GM21528 (cell line): Measurements from ENCODE around the gene HID1.

Experiments
- ATAC-seq: cut with Tn5 transposase; IDR thresholded peaks from one replicate; pipeline ENCODE4 v1.9.1; 2021; ENCODE audit warnings: mild to moderate bottlenecking, moderate library complexity; ENCODE audit not compliant: unreplicated experiment, low FRiP score

Gene HID1

DNA sequence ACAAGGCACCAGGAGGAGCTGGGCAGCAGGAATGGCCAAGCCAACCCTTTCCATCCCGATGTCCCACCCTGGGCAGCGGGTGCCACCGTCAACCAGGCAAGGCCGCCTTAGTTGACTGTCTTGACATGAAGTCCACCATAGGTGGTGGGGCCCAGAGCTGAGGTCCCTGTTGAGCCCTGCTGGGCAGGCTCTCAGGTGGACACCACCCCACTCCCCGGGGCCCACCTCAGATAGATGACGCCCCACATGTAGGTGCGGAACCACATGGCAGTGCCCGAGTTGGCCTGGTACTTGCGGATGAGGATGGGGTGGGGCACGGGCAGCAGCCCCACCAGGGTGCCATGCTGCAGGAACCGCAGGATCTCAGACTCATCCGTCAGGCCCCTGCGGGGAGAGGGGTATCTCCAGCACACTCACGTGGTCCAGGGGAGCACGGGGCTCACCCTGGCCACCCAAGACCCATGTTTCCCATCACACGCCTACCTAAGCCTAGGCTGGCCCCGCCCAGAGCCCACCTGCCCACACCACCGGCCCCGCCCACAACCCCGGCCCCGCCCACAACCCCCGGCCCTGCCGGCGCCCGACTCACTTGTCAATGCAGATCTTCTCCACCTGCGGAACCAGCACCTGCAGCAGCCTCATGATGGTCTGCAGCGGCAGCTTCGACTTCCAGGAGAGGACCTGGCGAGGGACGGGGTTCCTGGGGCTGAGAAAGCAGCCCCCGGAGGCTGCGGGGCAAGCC is 20.7 kb downstream of the HID1 start:
- no peak for ATAC-seq

GRCh38 chr17:74951065-74951464 is 21.5 kb downstream of the HID1 start:
- ATAC-seq: no peak

- ATAC-seq: no peak
These were observed 22.4 kb downstream of the HID1 start for GRCh38 chr17:74950207-74950606.

DNA sequence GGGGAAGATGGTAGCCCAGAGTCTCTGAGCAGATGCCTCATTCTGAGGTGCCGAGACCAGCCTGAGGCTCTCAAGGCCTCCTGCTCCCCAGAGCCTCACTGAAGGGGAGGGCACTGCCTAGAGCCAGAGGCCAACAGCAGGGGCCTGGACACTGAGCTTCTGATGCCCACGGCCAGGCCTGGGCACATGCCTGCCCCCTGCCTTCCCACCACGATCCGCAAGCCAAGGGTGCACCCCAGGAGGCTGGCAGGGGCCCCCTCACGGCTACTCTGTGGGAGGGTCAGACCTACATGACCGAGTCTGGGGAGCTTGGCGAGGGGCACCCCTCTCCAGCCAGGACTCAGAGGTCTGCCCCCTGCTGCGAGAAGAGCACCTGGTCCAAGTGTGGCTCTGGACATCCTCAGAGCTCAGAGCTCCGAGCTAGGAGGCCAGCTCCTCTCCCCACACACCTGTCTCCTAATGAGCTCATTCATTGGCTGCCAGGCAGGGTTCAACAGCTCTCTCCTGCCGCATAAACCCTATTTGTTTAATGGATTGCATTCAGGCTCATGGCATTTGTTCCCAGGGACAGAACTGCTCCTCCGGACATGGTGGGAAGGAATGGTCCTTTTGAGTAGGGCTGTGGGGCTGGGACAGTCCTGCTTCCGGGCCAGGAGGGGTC is 23.0 kb downstream of the HID1 start:
- ATAC-seq: no peak

GRCh38 chr17:74947041-74947754 is 25.4 kb downstream of the HID1 start:
- ATAC-seq: no peak

GRCh38 chr17:74946641-74947040 is 25.9 kb downstream of the HID1 start:
- no peak for ATAC-seq

DNA sequence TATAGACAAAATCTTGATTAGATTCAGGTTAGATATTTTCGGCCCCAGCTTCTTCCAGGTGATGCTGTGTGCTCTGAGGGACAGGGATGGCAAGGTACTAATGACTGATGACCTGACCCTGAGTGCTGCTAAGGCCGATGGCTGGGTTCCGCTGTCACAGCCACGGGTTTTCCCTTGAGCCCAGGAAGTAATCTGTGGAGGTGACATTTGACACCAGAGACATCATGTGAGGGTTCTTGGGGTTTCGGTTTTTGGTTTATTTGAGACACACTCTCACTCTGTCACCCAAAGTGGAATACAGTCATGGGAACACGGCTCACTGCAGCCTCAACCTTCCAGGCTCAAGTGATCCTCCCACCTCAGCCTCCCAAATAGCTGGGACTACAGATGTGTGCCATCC is 27.0 kb downstream of the HID1 start:
- ATAC-seq: no peak

- no peak for ATAC-seq
These were observed 28.6 kb downstream of the HID1 start for GRCh38 chr17:74943808-74944522.

- ATAC-seq: no peak
These were observed 31.3 kb downstream of the HID1 start for GRCh38 chr17:74941128-74941725.

GRCh38 chr17:74939534-74939933 is 33.0 kb downstream of the HID1 start:
- no peak for ATAC-seq

GRCh38 chr17:74938194-74938950 is 34.2 kb downstream of the HID1 start:
- ATAC-seq: no peak

GRCh38 chr17:74937064-74938051 is 35.2 kb downstream of the HID1 start:
- no peak for ATAC-seq

- ATAC-seq: no peak
These were observed 36.1 kb downstream of the HID1 start for GRCh38 chr17:74936470-74936799.

DNA sequence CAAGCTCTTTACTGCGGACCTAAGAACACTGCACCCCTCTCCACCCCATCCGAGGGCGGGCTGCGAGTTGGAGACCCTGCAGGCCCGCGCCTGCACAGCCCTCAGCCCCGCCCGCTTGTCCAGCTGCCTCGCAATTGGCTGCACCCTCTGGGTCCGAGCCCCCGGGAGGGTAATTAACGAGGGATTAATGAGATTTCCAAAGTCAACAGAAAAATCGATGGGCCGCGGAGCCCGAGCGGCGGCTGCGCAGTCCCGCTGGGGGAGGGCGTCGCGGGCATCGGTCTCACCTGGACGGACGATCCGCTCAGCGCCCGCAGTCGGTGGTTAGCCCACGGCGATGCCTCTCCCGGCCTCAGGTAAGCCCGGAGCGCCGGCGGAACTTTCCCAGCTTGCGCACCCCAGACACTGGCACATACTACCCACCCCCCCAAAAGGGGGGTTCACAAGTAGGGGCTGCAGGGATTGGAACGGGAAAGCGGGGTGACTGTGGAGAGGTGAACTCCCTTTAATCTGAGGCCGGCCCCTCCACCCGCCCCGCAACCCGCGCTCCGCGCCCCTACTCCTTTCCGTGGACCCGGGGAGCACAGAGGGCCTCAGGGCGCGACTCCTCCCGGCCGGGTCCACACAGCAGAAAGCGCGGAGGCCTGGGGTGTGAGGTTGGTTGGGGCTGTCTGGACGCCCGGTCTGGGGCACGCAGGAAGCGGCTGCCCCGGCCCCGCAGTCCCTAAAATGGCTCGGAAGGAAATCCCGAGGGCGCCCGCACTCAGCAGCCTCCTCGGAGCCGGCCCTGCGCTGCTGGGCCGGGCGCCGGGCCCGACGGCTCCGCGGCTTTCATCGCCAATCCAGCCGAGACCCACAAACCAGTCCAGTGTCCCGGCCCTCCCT is 36.7 kb downstream of the HID1 start, which contains the start of gene OTOP3:
OTOP3 (plus strand) TSS at position 314 of the 885 bp plus-strand sequence; CDS start at position 338, 24 bp downstream.
- no peak for ATAC-seq

DNA sequence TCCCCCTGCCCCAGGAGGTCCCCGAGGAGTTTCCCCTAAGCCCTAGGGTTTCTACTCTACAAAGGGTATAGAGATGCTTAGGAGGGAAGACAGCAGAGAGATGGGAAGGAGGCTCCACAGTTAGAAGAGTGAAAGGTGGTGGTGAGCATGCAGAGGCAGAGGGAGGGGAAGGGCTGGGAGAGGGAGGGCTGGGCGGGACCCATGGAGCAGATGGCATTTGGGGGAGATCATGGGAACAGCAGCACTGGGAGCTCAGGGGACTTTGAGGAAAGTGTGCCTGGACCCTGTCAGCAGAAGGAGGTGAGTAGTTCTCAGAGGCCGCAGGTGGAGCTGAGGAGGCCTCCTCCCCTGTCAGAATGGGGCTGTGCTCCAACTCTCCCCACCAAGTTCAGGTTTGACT is 37.5 kb downstream of the HID1 start:
- no peak for ATAC-seq

GRCh38 chr17:74930535-74931036 is 42.0 kb downstream of the HID1 start:
- no peak for ATAC-seq

DNA sequence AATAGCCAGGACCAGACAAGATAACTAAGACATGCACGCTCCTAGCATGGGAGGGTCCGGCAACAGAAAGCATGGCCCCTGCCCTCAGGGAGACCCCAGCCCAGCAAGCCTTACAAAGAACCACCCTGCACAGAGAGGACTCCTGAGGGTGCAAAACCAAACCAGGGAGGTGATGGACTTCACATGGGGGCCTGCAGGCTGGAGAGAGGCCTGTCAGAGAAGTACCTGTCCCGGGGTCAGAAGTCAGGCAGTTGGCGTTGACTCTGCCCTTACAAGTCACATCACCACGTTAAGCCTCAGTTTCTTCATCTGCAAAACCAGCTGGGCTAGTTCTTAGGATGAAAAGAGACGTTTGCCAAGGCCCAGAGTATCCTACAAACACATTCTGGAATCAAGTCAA is 43.8 kb downstream of the HID1 start:
- ATAC-seq: no peak

DNA sequence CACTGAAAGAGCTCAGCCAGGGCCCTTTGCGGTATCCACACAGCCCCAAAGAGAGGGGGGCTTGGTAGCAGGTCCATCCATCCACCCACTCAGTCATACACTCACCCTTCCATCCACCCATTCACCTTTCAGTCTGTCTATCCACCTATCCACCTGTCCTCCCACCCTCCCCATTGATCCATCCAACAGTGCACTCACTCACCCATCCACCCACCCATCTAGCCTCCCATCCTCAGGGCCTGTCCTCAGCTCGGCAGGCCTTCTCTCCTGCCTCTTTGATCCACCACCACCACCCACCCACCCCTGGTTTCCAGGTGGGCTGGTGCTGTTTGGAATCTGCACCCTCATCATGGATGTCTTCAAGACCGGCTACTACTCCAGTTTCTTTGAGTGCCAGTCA is 47.3 kb downstream of the HID1 start:
- ATAC-seq: no peak
